GM12874 (cell line): ENCODE results near the gene ACSM5.

Experiments
- TF ChIP-seq, protein P1 (sequence below): IDR thresholded peaks from 2 replicates; pipeline ENCODE4 v1.5.1; 2011; ENCODE audit warnings: low read depth, mild to moderate bottlenecking, control low read depth, low read length, moderate library complexity; ENCODE audit not compliant: insufficient read depth

The ACSM5 gene, protein sequence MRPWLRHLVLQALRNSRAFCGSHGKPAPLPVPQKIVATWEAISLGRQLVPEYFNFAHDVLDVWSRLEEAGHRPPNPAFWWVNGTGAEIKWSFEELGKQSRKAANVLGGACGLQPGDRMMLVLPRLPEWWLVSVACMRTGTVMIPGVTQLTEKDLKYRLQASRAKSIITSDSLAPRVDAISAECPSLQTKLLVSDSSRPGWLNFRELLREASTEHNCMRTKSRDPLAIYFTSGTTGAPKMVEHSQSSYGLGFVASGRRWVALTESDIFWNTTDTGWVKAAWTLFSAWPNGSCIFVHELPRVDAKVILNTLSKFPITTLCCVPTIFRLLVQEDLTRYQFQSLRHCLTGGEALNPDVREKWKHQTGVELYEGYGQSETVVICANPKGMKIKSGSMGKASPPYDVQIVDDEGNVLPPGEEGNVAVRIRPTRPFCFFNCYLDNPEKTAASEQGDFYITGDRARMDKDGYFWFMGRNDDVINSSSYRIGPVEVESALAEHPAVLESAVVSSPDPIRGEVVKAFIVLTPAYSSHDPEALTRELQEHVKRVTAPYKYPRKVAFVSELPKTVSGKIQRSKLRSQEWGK

DNA sequence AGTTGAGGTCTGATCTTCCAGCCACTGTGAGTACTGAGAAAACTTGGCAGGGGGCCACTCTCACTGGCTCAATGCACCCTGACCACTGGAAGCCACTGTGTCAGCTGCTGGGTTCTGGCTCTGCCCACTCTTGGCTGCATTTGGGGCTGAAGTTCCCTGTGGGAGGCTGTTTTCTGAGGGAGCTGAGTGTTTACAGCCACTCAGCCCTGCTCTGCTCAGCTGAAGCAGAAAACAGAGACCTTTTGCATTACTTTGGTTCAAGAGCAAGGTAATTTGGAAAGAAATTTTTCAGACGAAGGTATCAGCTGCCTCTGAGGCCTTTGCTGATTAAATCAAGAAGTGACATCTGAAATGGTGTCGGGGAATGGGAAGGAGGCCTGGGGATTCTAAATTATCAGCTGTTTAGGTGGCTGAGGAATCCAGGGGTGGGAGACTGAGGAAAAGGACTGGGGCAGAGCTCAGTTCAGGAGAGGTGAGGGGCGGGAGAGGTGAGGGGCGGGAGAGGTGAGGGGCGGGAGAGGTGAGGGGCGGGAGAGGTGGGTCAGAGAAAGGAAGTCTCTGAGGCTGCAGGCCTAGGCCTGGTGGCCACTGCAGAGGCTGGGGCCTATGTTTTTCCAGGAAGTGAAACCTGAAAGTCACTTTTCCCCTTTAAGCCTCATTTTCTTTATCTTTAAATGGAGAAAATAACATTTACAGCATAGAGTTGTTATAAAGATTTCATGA lies at the start of gene ACSM5:
Gene ACSM5 (plus strand): TSS at position 137 of the 723 bp plus-strand sequence. CDS start 1,951 bp downstream, outside the sequence.
- TF ChIP-seq, protein P1, sequence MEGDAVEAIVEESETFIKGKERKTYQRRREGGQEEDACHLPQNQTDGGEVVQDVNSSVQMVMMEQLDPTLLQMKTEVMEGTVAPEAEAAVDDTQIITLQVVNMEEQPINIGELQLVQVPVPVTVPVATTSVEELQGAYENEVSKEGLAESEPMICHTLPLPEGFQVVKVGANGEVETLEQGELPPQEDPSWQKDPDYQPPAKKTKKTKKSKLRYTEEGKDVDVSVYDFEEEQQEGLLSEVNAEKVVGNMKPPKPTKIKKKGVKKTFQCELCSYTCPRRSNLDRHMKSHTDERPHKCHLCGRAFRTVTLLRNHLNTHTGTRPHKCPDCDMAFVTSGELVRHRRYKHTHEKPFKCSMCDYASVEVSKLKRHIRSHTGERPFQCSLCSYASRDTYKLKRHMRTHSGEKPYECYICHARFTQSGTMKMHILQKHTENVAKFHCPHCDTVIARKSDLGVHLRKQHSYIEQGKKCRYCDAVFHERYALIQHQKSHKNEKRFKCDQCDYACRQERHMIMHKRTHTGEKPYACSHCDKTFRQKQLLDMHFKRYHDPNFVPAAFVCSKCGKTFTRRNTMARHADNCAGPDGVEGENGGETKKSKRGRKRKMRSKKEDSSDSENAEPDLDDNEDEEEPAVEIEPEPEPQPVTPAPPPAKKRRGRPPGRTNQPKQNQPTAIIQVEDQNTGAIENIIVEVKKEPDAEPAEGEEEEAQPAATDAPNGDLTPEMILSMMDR, result no peak

DNA sequence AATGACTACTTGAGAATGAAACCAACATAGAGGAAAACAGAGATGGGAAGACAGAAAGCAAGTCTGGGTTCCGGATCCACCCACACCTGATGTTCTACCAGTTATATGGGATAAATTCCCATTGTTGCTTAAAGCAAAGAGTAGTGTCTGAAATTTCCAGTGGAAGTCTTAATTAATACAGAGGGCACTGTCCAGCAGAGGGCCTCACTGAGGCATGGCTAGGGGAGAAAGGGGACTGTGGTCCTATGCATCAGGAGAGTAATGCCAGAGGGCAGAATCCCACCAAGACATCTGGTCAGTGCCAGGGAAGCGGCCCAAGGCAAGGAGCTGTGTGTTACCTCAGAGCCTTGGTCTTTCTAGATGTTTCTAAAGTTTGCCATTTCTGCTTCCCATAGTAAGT lies 49.3 kb upstream of the ACSM5 start:
- TF ChIP-seq, protein P1, result peak; percentile 41; the same call in 1 of the 2 replicates

DNA sequence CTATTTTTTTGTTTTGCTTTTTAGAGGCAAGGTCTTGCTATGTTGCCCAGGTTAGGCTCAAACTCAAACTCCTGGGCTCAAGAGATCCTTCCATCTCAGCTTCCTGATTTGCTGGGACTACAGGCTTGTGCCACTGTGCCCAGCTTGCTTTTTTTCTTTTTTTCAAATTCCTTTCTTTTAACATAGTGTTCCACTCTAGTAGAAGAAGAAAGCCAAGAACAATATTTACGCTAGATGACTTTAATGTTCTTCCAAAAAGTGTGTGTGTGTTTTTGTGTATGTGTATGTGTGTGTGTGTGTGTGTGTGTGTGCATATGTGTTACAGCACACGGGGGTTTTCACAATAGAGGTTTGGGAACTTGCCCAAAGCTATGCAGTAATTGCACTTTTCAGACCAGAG lies 46.1 kb upstream of the ACSM5 start:
- TF ChIP-seq, protein P1, result no peak

DNA sequence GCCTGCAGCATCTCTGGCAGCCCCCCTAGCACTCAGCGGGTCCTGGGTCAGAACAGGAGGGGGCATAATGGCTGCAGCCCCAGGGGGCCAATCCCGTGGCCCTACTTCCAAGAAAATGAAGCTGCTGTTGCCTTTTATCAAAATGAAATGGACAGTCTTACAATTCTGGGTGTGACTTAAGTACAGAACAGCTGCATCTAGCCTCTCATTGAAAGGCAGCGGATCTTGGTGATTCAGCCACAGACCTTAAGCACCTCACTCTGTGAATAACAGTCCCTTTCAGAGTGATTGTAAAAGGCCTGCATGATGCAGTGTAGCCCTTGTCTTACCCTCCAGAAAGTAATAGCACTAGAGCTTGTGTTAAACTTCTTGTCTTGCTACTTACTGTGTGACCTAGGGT lies 45.3 kb upstream of the ACSM5 start:
- TF ChIP-seq, protein P1, result no peak

DNA sequence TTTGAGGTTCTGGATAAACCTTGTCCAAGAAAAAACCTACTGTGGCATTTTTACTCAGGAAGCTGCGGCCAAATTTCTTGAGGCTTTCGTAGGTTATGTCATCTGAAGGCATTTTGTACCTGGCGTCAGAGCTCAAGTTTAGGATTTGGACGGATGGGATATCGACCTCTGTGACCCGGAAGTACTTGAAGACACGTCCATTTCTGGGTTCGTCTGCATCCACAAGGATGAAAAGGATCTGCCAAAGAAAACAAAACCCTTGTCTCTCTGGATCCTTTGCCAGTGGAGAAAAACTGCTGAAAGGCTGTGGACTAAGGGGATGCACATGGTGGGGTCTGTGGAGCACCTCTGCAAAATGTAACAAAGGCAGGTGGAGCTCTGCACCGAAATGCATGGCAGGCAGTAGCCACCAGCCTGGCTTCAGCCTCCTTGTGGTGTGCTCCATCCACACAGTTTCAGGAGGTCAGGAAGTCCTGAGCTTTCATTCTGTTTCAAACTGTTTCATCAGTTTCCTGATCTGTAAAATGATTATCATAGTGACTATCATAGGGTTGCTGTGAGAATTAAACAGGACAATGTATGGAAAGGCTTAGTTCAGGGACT lies 39.8 kb upstream of the ACSM5 start:
- TF ChIP-seq, protein P1, result no peak

DNA sequence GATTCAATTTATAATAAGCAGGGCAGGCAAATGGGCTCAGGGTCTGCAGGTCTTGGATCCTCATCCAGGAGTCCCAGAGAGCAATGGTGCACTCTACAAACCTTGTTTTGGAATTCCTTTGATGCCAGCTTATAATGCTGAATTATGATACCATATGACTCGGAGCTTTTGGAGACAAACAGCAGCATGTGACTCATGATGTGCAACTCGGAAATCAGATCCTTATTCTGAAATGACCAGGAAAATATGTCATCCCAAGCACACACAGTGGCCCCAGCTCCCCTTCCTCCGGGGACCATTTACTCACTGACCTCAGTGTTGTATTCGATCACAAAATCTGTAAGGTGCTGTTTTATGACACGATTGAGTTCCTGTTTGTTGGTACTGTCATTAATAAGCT lies 36.6 kb upstream of the ACSM5 start:
- TF ChIP-seq, protein P1, result no peak

DNA sequence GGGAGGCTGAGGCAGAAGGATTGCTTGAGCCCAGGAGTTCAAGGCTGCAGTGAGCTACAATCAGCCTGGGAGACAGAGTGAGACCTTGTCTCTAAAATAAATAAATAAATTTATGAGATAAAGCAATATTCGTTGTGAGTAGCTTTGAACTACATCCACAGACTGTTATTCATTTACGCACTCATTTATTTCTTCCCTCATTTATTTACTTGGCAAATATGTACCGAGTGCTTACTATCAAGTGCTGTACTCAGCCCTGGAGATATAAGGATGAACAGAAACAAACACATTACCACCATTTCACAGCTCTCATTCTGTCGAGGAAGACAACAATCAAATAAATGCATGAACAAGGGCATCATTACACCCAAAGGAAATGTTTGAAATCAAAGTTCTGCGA lies 32.2 kb upstream of the ACSM5 start:
- TF ChIP-seq, protein P1, result no peak
